IPS-18c (cell line): ENCODE measurements around the gene SV2C.
"Not testable (repeated sequence)": the region's sequence is repeated elsewhere in the genome, so short reads cannot be mapped to it uniquely, and the experiment has no call there.

Experiments
- H3K4me3 ChIP-seq: 2 replicates; pipeline ENCODE4 v1.7.0; 2013; ENCODE audit warnings: low read depth, mild to moderate bottlenecking, low read length, moderate library complexity; ENCODE audit not compliant: insufficient read depth
- H3K9me3 ChIP-seq: one replicate; pipeline ENCODE4 v1.6.1; 2013; ENCODE audit warnings: mild to moderate bottlenecking, low read length, moderate library complexity; ENCODE audit not compliant: control insufficient read depth, insufficient read depth

SV2C gene

GRCh38 chr5:76364226-76364589 is 281.0 kb downstream of the SV2C start:
- H3K9me3 ChIP-seq, result no peaks in the 10 kb centered on the region
- no peak overlapping the region for H3K4me3 ChIP-seq

- Histone ChIP-seq H3K4me3 (no peak overlapping the region), H3K9me3 (no peaks in the 10 kb centered on the region)
These were observed 282.4 kb downstream of the SV2C start for GRCh38 chr5:76365561-76365960.

GRCh38 chr5:76366596-76366995 is 283.4 kb downstream of the SV2C start:
- Histone ChIP-seq H3K9me3 (no peaks in the 10 kb centered on the region), H3K4me3 (no peak overlapping the region)

- Histone ChIP-seq H3K4me3 (no peak overlapping the region), H3K9me3 (no peaks in the 10 kb centered on the region)
These were observed 284.6 kb downstream of the SV2C start for GRCh38 chr5:76367623-76368371.

GRCh38 chr5:76368941-76369340 is 285.8 kb downstream of the SV2C start:
- Histone ChIP-seq H3K4me3 (no peak overlapping the region), H3K9me3 (no peaks in the 10 kb centered on the region)

- not testable (repeated sequence) for H3K9me3 ChIP-seq, H3K4me3 ChIP-seq
These were observed 286.5 kb downstream of the SV2C start for GRCh38 chr5:76369668-76370067.

- no peak overlapping the region for H3K4me3 ChIP-seq
- peaks cover 4% of the 10 kb centered on the region for H3K9me3 ChIP-seq
These were observed 288.8 kb downstream of the SV2C start for GRCh38 chr5:76371960-76372322.

- Histone ChIP-seq H3K4me3 (no peak overlapping the region), H3K9me3 (peaks cover 4% of the 10 kb centered on the region)
These were observed 289.3 kb downstream of the SV2C start for GRCh38 chr5:76372323-76373054.

GRCh38 chr5:76376148-76376865 is 293.1 kb downstream of the SV2C start:
- Histone ChIP-seq H3K4me3 (no peak overlapping the region), H3K9me3 (peaks cover 4% of the 10 kb centered on the region)

- peaks cover 4% of the 10 kb centered on the region for H3K9me3 ChIP-seq
- no peak overlapping the region for H3K4me3 ChIP-seq
These were observed 293.7 kb downstream of the SV2C start for GRCh38 chr5:76376866-76377230.

GRCh38 chr5:76378355-76378754 is 295.2 kb downstream of the SV2C start:
- H3K4me3 ChIP-seq, result no peak overlapping the region
- peaks cover 4% of the 10 kb centered on the region for H3K9me3 ChIP-seq

- H3K4me3 ChIP-seq, result no peak overlapping the region
- peaks cover 4% of the 10 kb centered on the region for H3K9me3 ChIP-seq
These were observed 296.1 kb downstream of the SV2C start for GRCh38 chr5:76379316-76379715.

GRCh38 chr5:76379855-76380254 is 296.7 kb downstream of the SV2C start:
- Histone ChIP-seq H3K9me3 (no peaks in the 10 kb centered on the region), H3K4me3 (no peak overlapping the region)

- Histone ChIP-seq H3K9me3 (no peaks in the 10 kb centered on the region), H3K4me3 (no peak overlapping the region)
These were observed 297.3 kb downstream of the SV2C start for GRCh38 chr5:76380346-76381066.

- Histone ChIP-seq H3K4me3 (no peak overlapping the region), H3K9me3 (no peaks in the 10 kb centered on the region)
These were observed 300.1 kb downstream of the SV2C start for GRCh38 chr5:76383126-76383832.

- H3K4me3 ChIP-seq, result no peak overlapping the region
These were observed 301.0 kb downstream of the SV2C start for GRCh38 chr5:76384189-76384588.

GRCh38 chr5:76384705-76385104 is 301.5 kb downstream of the SV2C start:
- Histone ChIP-seq H3K4me3 (no peak overlapping the region), H3K9me3 (no peaks in the 10 kb centered on the region)

More at GRCh38 chr5:76384189-76384588, 301.0 kb downstream of the SV2C start:
- no peaks in the 10 kb centered on the region for H3K9me3 ChIP-seq
